ENCODE data around the gene PRDX6. TPM values are rescaled to one million over a fixed set of nuclear protein-coding genes. Genes with fewer than 3 reads are reported as not detected.
A peak's percentile ranks its signal among the peaks of the same experiment; 100 is the strongest.

Gene PRDX6
- 293 and 373 TPM in 2 replicates for total RNA-seq (2012; rRNA removed)
- polyA plus RNA-seq (2012; rRNA removed): 348 and 426 TPM in 2 replicates
- 183 and 353 TPM in 2 replicates for polyA plus RNA-seq (2012; cell fraction: cytosol; rRNA removed)
- 78.5 and 401 TPM in 2 replicates for polyA plus RNA-seq (2012; cell fraction: nucleus; rRNA removed; ENCODE audit: low replicate concordance)
- percentile 98 among the genes with signal in this experiment for Bru-seq, nascent RNA
- percentile 96 among the genes with signal in this experiment for BruChase-seq, experiment 1, labeled RNA remaining after a 6-hour chase
- percentile 96 among the genes with signal in this experiment for BruChase-seq, experiment 2, labeled RNA remaining after a 2-hour chase
- long read RNA-seq, transcript PRDX6-203 (4 exons, 859 nt): minor isoform, 7 of 599 reads
- long read RNA-seq, transcript PRDX6-201 (5 exons, 1,751 nt): major isoform, 552 of 599 reads
- long read RNA-seq, partial matches to known transcripts: 14 of 599 reads
- long read RNA-seq, other reads (novel, unspliced or antisense): 26 of 599 reads

- peak; percentile 42 for ATAC-seq (ENCODE audit: low read depth)
- peak within 1 kb of the TSS; percentile 95 for H3K14ac ChIP-seq (replicated peaks; ENCODE audit: low read depth, low read length)
- peak within 1 kb of the TSS; percentile 98 for H2AFZ ChIP-seq (replicated peaks; ENCODE audit: low read length, poor library complexity)
- H4K91ac ChIP-seq (ENCODE audit: insufficient read depth, low read depth, low read length): peak within 1 kb of the TSS; percentile 75
- peak within 1 kb of the TSS; percentile 86 for H2BK120ac ChIP-seq (ENCODE audit: low read depth, low read length)
- peak within 1 kb of the TSS; percentile 98 for H3K9ac ChIP-seq (ENCODE audit: low read depth, low read length)
- in situ Hi-C loops (cut with MboI; ENCODE audit: low sequenced_read_pairs): no loop called here
- BruUV-seq (replicated peaks): no TSS peak
- H3K56ac ChIP-seq (ENCODE audit: extremely low read depth, insufficient read depth, low read length): peak within 1 kb of the TSS; percentile 76
- peak within 1 kb of the TSS; percentile 86 for H2AK9ac ChIP-seq (replicated peaks; ENCODE audit: low read depth, low read length, poor library complexity)
- H3K4me3 ChIP-seq (ENCODE audit: insufficient read depth, low read depth, low read length): peak within 1 kb of the TSS; percentile 95
- peak within 1 kb of the TSS; percentile 75 for H3K18ac ChIP-seq (ENCODE audit: low read depth, low read length)
- WGBS, 2 experiments (ENCODE audit: extremely low coverage in 2 of 2, insufficient read length in 1 of 2): 0% methylated on average over 36 of the region's 69 CpGs; no CpG with 5 or more reads in 1 of the 2 experiments
- H4K8ac ChIP-seq (ENCODE audit: low read depth in 2 of 2, low read length in 2 of 2): peak within 1 kb of the TSS; percentile 59 to 88
- peaks cover 23% of the 10 kb centered on the region; the same call in 1 of the 2 replicates for H4K20me1 ChIP-seq (ENCODE audit: insufficient read depth, low read length)
- H3K27ac ChIP-seq (ENCODE audit: insufficient read depth, low read length): peak within 1 kb of the TSS; percentile 98
- peaks cover 16% of the 10 kb centered on the region for H3K4me1 ChIP-seq (ENCODE audit: control insufficient read depth, insufficient read depth, low read length)
- H3K4ac ChIP-seq (ENCODE audit: low read depth, low read length): peak within 1 kb of the TSS; percentile 91
- H3K9me3 ChIP-seq (ENCODE audit: control insufficient read depth, insufficient read depth, low read length): no peaks in the 10 kb centered on the region
- intact Hi-C loops (cut with micrococcal nuclease): loop anchor here (1.0 to 5.0 kb wide), 5 partner anchors 46 to 731 kb away; partner anchors contain the start of genes CENPL, DARS2 and KLHL20
- peaks cover 7% of the 10 kb centered on the region; the same call in 1 of the 2 replicates for H3K9me1 ChIP-seq (ENCODE audit: insufficient read depth, low read length)
- ChIA-PET POLR2A (ENCODE audit: unreplicated experiment) (interaction anchor here (0.6 to 1.5 kb wide), 3 partner anchors 19 to 682 kb away, joined by 3 to 5 read pairs (median 3); no protein-coding TSS in a partner anchor), CTCF (interaction anchor here (0.6 to 3.0 kb wide), 2 partner anchors 47 to 1087 kb away, joined by 3 to 17 read pairs; no protein-coding TSS in a partner anchor)
- DNase-seq: peak; percentile 79
- dilution Hi-C loops (cut with HindIII; ENCODE audit: low sequenced_read_pairs, unreplicated experiment): no loop called here
- H3K4me2 ChIP-seq (ENCODE audit: low read depth, low read length): peak within 1 kb of the TSS; percentile 91
- peak within 1 kb of the TSS; percentile 58 for H2BK20ac ChIP-seq (ENCODE audit: low read depth, low read length)
- H3K23ac ChIP-seq (ENCODE audit: low read depth, low read length): peak within 1 kb of the TSS; percentile 96
- peak within 1 kb of the TSS; percentile 74; the same call in 1 of the 3 replicates for H2BK15ac ChIP-seq (ENCODE audit: low read depth, low read length)
- peak within 1 kb of the TSS; percentile 72 for H2AK5ac ChIP-seq (ENCODE audit: low read depth, low read length)
- peak within 1 kb of the TSS; percentile 87 for H2BK5ac ChIP-seq (ENCODE audit: low read depth, low read length, poor library complexity, severe bottlenecking)
- peak within 1 kb of the TSS; percentile 66 for H4K5ac ChIP-seq (ENCODE audit: low read depth, low read length)
- H3K36me3 ChIP-seq (ENCODE audit: control insufficient read depth, insufficient read depth, low read length): peaks cover 10% of the 10 kb centered on the region
- peaks cover 22 to 74% of the 10 kb centered on the region in 2 experiments for H3K79me1 ChIP-seq (ENCODE audit: low read depth in 1 of 2, low read length in 2 of 2)
- H3K27me3 ChIP-seq (ENCODE audit: control insufficient read depth, insufficient read depth, low read length): no peaks in the 10 kb centered on the region
- TF ChIP-seq SMC3 (IDR thresholded peaks at IDR 0.05; ENCODE audit: low read depth, low read length) (no peak), CEBPB (IDR thresholded peaks at IDR 0.05; ENCODE audit: low read depth, low read length) (no peak), MAZ (IDR thresholded peaks at IDR 0.05; ENCODE audit: borderline replicate concordance, low read depth, low read length) (peak; percentile 26; the same call in 1 of the 2 replicates), BHLHE40 (IDR thresholded peaks at IDR 0.05; ENCODE audit: low read depth, low read length) (no peak), CHD1 (IDR thresholded peaks at IDR 0.05; ENCODE audit: low read depth, low read length) (no peak), FOS (IDR thresholded peaks at IDR 0.05; ENCODE audit: low read depth, low read length) (no peak), MAFK (IDR thresholded peaks at IDR 0.05; ENCODE audit: low read depth, low read length) (no peak), RFX5 (IDR thresholded peaks at IDR 0.05; ENCODE audit: low read depth, low read length) (no peak), RAD21 (IDR thresholded peaks at IDR 0.05; ENCODE audit: low read length) (no peak), NFE2L2 (IDR thresholded peaks at IDR 0.05; ENCODE audit: low read depth, low read length) (no peak), MXI1 (IDR thresholded peaks at IDR 0.05; ENCODE audit: borderline replicate concordance, low read depth, low read length) (peak; percentile 37; the same call in 1 of the 2 replicates), RCOR1 (IDR thresholded peaks at IDR 0.05; ENCODE audit: insufficient replicate concordance, low read length) (no peak), POLR2A (IDR thresholded peaks at IDR 0.05; ENCODE audit: low read depth, low read length) (peak; percentile 90)
- TF ChIP-seq, protein P1, sequence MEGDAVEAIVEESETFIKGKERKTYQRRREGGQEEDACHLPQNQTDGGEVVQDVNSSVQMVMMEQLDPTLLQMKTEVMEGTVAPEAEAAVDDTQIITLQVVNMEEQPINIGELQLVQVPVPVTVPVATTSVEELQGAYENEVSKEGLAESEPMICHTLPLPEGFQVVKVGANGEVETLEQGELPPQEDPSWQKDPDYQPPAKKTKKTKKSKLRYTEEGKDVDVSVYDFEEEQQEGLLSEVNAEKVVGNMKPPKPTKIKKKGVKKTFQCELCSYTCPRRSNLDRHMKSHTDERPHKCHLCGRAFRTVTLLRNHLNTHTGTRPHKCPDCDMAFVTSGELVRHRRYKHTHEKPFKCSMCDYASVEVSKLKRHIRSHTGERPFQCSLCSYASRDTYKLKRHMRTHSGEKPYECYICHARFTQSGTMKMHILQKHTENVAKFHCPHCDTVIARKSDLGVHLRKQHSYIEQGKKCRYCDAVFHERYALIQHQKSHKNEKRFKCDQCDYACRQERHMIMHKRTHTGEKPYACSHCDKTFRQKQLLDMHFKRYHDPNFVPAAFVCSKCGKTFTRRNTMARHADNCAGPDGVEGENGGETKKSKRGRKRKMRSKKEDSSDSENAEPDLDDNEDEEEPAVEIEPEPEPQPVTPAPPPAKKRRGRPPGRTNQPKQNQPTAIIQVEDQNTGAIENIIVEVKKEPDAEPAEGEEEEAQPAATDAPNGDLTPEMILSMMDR (conservative IDR thresholded peaks at IDR 0.05; ENCODE audit: low read depth, low read length): no peak
These were observed at the start of gene PRDX6 for GRCh38 chr1:173477286-173478093. Gene PRDX6 (plus strand): TSS chr1:173477335. CDS start chr1:173477398, 63 bp downstream.

All from IMR-90 (cell line).